Neural cell (in vitro differentiated cells): ENCODE results near the gene YIF1B. TPM values are rescaled to one million over a fixed set of nuclear protein-coding genes. Genes with fewer than 3 reads are reported as not detected.

Source experiments
- H2AFZ ChIP-seq: fragments of 200-600, 300-800 bp; sonication (generic), shearing (Covaris generic); 2 replicates; pipeline ENCODE4 v1.6.0; 2014; ENCODE audit warnings: low read depth, mild to moderate bottlenecking, antibody characterized with exemption, low read length, moderate library complexity
- H3F3A ChIP-seq: fragments of 200-600 bp; shearing (Covaris generic); 2 replicates; pipeline ENCODE4 v1.6.1; 2016; ENCODE audit warnings: mild to moderate bottlenecking, moderate library complexity, mixed read lengths, antibody characterized with exemption, low read length; ENCODE audit not compliant: insufficient read depth, poor library complexity, severe bottlenecking
- H3K27ac ChIP-seq: fragments of 200-600, 300-800 bp; sonication (generic), shearing (Covaris generic); 2 replicates; pipeline ENCODE4 v1.5.1; 2014; ENCODE audit warnings: mild to moderate bottlenecking, low read length, moderate library complexity
- H3K27me3 ChIP-seq: fragments of 300-800, 200-600 bp; sonication (generic), shearing (Covaris generic); 2 replicates; pipeline ENCODE4 v1.6.0; 2014; ENCODE audit warnings: mild to moderate bottlenecking, low read depth, low read length, moderate library complexity; ENCODE audit not compliant: insufficient read depth
- H3K36me3 ChIP-seq: fragments of 300-800, 200-600 bp; sonication (generic), shearing (Covaris generic); 2 replicates; pipeline ENCODE4 v1.5.1; 2014; ENCODE audit warnings: mild to moderate bottlenecking, antibody characterized with exemption, low read length, moderate library complexity; ENCODE audit not compliant: insufficient read depth
- H3K4me2 ChIP-seq: fragments of 300-800, 200-600 bp; sonication (generic), shearing (Covaris generic); 2 replicates; pipeline ENCODE4 v1.6.0; 2014; ENCODE audit warnings: mild to moderate bottlenecking, low read length
- H3K4me3 ChIP-seq: fragments of 300-800, 200-600 bp; sonication (generic), shearing (Covaris generic); 2 replicates; pipeline ENCODE4 v1.5.1; 2014; ENCODE audit warnings: mild to moderate bottlenecking, low read length, moderate library complexity
- H3K79me2 ChIP-seq: fragments of 200-600 bp; shearing (Covaris generic); replicated peaks from 2 replicates; pipeline ENCODE4 v1.6.0; 2014; ENCODE audit warnings: mild to moderate bottlenecking, low read length, moderate library complexity; ENCODE audit not compliant: insufficient read depth
- H3K9ac ChIP-seq: fragments of 300-800, 200-600 bp; sonication (generic), shearing (Covaris generic); 2 replicates; pipeline ENCODE4 v1.6.1; 2016; ENCODE audit warnings: mild to moderate bottlenecking, low read length, mixed read lengths
- H3K9me2 ChIP-seq: fragments of 200-600 bp; shearing (Covaris generic); 2 replicates; pipeline ENCODE4 v1.6.1; 2016; ENCODE audit warnings: mild to moderate bottlenecking, low read length, mixed read lengths; ENCODE audit not compliant: insufficient read depth
- H3K9me3 ChIP-seq: fragments of 200-600, 300-800 bp; sonication (generic), shearing (Covaris generic); 2 replicates; pipeline ENCODE4 v1.6.1; 2016; ENCODE audit warnings: mild to moderate bottlenecking, mixed run types, low read length, moderate library complexity, mixed read lengths
- H4K20me1 ChIP-seq: fragments of 200-600 bp; shearing (Covaris generic); 2 replicates; pipeline ENCODE4 v1.6.1; 2016; ENCODE audit warnings: mild to moderate bottlenecking, mixed run types; ENCODE audit not compliant: insufficient read depth
- EP300 ChIP-seq: fragments of 450-650 bp; conservative IDR thresholded peaks from 2 replicates; pipeline ENCODE4 v1.6.1; 2014; ENCODE audit warnings: antibody characterized with exemption, mild to moderate bottlenecking, moderate library complexity; ENCODE audit not compliant: poor library complexity, severe bottlenecking
- EZH2 ChIP-seq: fragments of 200-600, 300-800 bp; shearing (Covaris generic), sonication (generic); IDR thresholded peaks from 2 replicates; pipeline ENCODE4 v1.6.1; 2014; ENCODE audit warnings: antibody characterized with exemption, low read length, borderline replicate concordance, mild to moderate bottlenecking; ENCODE audit not compliant: insufficient read depth, poor library complexity, severe bottlenecking
- MXI1 ChIP-seq: fragments of 450-650 bp; conservative IDR thresholded peaks from 2 replicates; pipeline ENCODE4 v1.6.1; 2014; ENCODE audit warnings: antibody characterized with exemption, mild to moderate bottlenecking; ENCODE audit not compliant: poor library complexity, severe bottlenecking
- POLR2AphosphoS5 ChIP-seq: IDR thresholded peaks from 2 replicates; pipeline ENCODE4 v1.6.1; 2012
- RAD21 ChIP-seq: fragments of 450-650 bp; conservative IDR thresholded peaks from 2 replicates; pipeline ENCODE4 v1.6.1; 2014; ENCODE audit warnings: antibody characterized with exemption, mild to moderate bottlenecking, moderate library complexity
- SMC3 ChIP-seq: fragments of 450-650 bp; conservative IDR thresholded peaks from 2 replicates; pipeline ENCODE4 v1.6.1; 2014; ENCODE audit warnings: antibody characterized with exemption, mild to moderate bottlenecking, moderate library complexity; ENCODE audit not compliant: poor library complexity
- TAF1 ChIP-seq: IDR thresholded peaks from 2 replicates; pipeline ENCODE4 v1.6.1; 2012; ENCODE audit warnings: low read depth
- polyA plus RNA-seq: library from polyadenylated mRNA; depleted of rRNA; stranded (reverse); fragments of >200 nt; gene quantifications from 2 replicates; pipeline ENCODE4 v1.2.3, GENCODE V29; 2014
- TF ChIP-seq, protein P1 (sequence below): fragments of 450-650 bp; IDR thresholded peaks from 2 replicates; pipeline ENCODE4 v1.5.1; 2014; ENCODE audit warnings: antibody characterized with exemption, mild to moderate bottlenecking, moderate library complexity; ENCODE audit not compliant: poor library complexity, severe bottlenecking
- TF ChIP-seq, protein P2 (sequence below): IDR thresholded peaks from 2 replicates; pipeline ENCODE4 v1.6.1; 2012; ENCODE audit warnings: borderline replicate concordance

Gene YIF1B
- polyA plus RNA-seq, 1 donor from 2014 or later, result 84.0 TPM

DNA sequence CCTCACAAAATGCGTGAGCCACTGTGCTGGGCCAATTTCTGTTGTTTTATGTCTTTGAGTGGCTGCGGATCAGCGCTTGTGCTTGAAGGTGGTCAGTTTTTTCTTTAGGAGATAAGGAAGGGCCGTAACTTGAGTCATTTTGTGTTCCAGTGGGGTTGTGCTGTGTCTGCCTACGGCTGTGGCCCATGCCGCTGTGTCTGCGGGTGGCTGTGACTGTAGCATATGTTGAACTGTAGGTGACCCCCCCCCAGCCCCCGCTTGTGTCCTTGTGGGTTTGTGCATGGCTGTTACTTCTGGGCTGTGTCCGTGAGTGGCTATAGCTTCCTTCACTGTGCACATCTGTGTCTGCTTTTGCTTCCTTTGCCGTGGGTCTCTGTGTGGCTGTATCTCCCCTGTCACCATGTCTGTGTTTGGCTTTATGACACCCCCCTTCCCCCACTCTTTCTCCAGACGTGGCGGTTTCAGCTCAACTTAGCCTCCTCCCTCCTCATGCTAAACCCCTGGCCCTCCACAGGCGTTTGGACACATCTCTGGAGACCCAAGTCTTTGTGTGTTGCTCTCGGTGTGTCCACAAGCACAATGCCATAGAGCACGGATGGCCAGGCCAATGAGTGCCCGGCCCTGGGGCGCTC is 60.2 kb downstream of the YIF1B start:
- Histone ChIP-seq H3K9ac (no peak overlapping the region), H3K27me3 (peaks cover 21% of the 10 kb centered on the region), H3K9me3 (no peaks in the 10 kb centered on the region), H3K9me2 (no peaks in the 10 kb centered on the region), H3K79me2 (no peaks in the 10 kb centered on the region), H3K36me3 (no peaks in the 10 kb centered on the region), H4K20me1 (no peaks in the 10 kb centered on the region), H2AFZ (no peak overlapping the region), H3F3A (no peaks in the 10 kb centered on the region), H3K27ac (no peak overlapping the region), H3K4me3 (no peak overlapping the region), H3K4me2 (no peak overlapping the region)
- TF ChIP-seq TAF1, result no peak
- no peak for TF ChIP-seq POLR2AphosphoS5
- no peak for TF ChIP-seq MXI1
- TF ChIP-seq RAD21, result no peak
- no peak for TF ChIP-seq EZH2
- TF ChIP-seq, protein P1, sequence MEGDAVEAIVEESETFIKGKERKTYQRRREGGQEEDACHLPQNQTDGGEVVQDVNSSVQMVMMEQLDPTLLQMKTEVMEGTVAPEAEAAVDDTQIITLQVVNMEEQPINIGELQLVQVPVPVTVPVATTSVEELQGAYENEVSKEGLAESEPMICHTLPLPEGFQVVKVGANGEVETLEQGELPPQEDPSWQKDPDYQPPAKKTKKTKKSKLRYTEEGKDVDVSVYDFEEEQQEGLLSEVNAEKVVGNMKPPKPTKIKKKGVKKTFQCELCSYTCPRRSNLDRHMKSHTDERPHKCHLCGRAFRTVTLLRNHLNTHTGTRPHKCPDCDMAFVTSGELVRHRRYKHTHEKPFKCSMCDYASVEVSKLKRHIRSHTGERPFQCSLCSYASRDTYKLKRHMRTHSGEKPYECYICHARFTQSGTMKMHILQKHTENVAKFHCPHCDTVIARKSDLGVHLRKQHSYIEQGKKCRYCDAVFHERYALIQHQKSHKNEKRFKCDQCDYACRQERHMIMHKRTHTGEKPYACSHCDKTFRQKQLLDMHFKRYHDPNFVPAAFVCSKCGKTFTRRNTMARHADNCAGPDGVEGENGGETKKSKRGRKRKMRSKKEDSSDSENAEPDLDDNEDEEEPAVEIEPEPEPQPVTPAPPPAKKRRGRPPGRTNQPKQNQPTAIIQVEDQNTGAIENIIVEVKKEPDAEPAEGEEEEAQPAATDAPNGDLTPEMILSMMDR, result no peak
- TF ChIP-seq SMC3, result no peak
- no peak for TF ChIP-seq EP300
- TF ChIP-seq, protein P2, sequence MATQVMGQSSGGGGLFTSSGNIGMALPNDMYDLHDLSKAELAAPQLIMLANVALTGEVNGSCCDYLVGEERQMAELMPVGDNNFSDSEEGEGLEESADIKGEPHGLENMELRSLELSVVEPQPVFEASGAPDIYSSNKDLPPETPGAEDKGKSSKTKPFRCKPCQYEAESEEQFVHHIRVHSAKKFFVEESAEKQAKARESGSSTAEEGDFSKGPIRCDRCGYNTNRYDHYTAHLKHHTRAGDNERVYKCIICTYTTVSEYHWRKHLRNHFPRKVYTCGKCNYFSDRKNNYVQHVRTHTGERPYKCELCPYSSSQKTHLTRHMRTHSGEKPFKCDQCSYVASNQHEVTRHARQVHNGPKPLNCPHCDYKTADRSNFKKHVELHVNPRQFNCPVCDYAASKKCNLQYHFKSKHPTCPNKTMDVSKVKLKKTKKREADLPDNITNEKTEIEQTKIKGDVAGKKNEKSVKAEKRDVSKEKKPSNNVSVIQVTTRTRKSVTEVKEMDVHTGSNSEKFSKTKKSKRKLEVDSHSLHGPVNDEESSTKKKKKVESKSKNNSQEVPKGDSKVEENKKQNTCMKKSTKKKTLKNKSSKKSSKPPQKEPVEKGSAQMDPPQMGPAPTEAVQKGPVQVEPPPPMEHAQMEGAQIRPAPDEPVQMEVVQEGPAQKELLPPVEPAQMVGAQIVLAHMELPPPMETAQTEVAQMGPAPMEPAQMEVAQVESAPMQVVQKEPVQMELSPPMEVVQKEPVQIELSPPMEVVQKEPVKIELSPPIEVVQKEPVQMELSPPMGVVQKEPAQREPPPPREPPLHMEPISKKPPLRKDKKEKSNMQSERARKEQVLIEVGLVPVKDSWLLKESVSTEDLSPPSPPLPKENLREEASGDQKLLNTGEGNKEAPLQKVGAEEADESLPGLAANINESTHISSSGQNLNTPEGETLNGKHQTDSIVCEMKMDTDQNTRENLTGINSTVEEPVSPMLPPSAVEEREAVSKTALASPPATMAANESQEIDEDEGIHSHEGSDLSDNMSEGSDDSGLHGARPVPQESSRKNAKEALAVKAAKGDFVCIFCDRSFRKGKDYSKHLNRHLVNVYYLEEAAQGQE, result no peak

DNA sequence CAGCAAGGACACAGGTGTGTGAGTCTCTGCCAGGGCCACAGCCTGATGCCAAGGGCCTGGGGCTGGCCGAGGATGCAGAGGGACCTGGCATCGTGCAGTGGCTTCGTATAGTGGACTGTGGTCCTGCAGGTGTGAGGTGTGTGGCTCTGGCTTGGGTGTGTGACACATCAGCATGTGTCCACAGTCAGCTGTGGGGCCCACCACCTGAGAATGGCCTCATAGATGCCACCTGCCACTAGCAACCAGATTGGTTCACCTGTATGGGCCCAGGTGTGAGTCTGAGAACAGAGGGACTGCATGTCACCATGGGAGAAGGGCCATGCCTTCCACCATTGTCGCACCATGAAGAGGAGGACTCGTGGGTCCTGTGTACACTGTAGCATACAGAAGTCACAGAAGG is 62.0 kb downstream of the YIF1B start:
- Histone ChIP-seq H3K4me3 (no peak overlapping the region), H3K27me3 (peaks cover 21% of the 10 kb centered on the region), H3K9ac (no peak overlapping the region), H3K36me3 (no peaks in the 10 kb centered on the region), H3F3A (no peaks in the 10 kb centered on the region), H4K20me1 (no peaks in the 10 kb centered on the region), H3K4me2 (no peak overlapping the region), H3K79me2 (no peaks in the 10 kb centered on the region), H2AFZ (no peak overlapping the region), H3K27ac (no peak overlapping the region), H3K9me3 (no peaks in the 10 kb centered on the region), H3K9me2 (no peaks in the 10 kb centered on the region)
- no peak for TF ChIP-seq EZH2
- no peak for TF ChIP-seq RAD21
- TF ChIP-seq SMC3, result no peak
- no peak for TF ChIP-seq TAF1
- no peak for TF ChIP-seq POLR2AphosphoS5
- no peak for TF ChIP-seq MXI1
- TF ChIP-seq, protein P2, result no peak
- TF ChIP-seq EP300, result no peak
- TF ChIP-seq, protein P1, result no peak
